ENCODE measurements around the gene CKAP5.
A peak's percentile ranks its signal among the peaks of the same experiment; 100 is the strongest.
"Not testable (repeated sequence)": the region's sequence is repeated elsewhere in the genome, so short reads cannot be mapped to it uniquely, and the experiment has no call there.

CKAP5 gene

DNA sequence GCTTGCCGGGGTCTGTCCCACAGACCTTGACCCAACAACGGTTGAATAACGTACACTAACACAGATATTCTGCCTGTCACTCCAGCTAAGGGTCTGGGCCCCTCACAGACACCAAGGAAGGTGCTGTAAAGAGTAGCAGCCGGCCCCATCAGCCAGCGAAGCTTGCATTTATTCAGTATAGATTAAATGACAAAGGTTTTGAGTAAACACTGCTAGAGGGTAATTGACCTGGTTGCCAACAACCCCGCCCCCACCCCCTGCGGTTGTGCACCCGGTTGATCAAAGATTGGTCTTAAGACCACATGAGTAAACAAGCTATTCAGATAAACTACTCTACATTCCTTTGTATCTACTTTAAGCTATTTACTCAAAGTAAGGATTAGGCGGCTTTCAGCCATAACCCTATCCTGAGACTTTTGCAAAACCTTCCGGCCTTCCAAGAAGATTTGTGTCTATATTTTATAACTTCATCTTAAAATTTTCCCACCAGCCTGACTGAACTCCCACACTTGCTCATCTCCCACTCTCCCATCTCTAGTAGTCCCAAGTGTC lies 4.8 kb upstream of the CKAP5 start:
- DNase-seq: no peak

DNA sequence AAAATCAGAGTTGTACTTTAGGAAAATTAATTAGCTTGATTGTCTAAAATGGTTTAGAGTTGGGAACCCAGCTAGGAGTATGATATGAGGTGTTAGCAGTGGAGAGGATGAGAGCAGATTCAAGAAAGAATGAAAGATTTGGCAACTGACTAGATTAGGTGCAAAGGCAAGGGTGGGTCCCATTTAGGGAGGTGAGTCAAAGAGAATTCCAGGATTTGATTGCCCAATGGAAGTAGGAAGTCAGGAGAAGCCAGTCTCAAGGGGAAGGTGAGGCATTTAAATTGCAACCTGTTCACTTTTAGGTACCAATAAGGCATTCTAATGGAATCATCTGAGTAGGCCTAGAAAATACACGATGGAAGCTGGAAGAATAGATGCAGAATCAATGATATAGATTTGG lies 3.6 kb upstream of the CKAP5 start:
- DNase-seq: no peak

DNA sequence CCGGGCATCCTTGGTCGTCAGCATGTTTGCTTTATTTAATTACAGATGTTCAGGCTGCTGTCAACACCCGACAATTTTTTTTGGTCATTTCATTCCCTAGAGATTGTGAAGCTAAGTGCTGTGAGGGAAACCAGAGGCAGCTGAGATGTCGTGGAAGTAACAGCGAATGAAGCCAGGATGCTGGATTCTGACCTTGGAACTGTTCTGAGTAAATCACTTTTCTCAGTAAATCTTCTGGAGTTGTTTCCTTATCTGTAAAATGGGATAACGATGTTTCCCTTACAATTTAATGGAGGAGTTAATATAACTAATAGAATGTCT lies 390 bp upstream of the CKAP5 start:
- no peak for DNase-seq

DNA sequence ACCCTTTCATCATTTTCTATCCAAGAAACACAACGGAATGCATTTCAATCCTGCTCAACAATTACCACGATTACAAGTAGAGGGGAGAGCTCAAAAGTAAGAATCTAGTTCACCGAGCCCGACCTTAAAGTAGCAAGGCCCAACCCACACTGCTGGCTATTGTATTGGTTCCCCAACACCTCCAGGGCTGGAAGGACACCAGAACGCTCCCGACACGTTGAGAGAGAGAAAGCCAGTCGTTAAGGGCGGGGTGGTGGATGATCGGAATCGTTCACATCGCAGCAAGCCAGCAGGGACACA lies 690 bp downstream of the CKAP5 start:
- no peak for DNase-seq

DNA sequence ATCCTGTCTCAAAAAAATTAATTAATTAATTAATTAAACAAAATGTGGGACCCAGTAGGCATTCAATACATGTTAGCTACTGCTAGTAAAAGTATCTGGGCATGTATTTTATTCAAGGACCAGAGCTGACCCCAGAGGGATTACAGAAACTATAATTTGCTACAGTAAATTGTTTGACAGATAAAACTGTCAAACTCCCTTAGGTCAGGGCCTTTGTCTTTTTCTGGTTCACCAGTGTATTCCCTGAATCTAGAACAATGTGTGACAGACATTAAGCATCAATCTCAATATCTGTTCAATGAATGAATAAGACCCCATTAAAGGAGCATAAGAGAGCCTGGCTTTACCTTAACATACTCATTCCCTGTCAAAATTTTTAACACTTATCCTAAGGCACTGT lies 6.0 kb downstream of the CKAP5 start:
- DNase-seq: no peak

DNA sequence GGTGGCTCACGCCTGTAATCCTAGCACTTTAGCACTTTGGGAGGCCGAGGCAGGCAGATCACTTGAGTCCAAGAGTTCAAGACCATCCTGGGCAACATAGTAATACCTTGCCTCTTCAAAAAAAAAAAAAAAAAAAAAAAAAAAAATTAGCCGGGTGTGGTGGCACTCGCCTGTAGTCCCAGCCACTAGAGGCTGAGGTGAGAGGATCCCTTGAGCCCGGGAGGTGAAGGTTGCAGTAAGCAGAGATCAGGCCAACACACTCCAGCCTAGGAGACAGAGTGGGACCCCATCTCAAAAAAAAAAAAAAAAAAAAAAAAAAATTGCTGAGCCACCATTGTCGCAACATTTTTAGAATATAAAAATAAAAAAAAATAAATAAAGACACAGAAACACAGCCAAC lies 7.6 kb downstream of the CKAP5 start:
- DNase-seq: no peak

DNA sequence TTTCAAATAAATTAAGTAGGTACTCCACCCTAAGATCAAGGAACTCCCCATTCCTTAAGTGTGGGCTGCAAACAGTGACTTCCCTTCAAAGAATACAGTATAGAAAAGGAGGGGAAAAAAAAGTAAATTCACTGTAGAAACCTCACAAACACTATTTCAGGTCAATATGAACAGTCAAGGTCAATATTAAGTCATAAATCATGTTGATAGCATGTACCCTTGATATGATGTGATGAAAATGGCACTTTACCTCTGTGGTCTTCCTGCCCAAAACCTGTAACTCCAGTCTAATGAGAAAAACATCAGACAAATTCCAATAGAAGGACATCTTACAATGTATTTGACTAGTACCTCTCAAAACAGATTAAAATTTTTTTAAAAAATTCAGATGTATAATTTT lies 8.2 kb downstream of the CKAP5 start:
- DNase-seq: no peak

DNA sequence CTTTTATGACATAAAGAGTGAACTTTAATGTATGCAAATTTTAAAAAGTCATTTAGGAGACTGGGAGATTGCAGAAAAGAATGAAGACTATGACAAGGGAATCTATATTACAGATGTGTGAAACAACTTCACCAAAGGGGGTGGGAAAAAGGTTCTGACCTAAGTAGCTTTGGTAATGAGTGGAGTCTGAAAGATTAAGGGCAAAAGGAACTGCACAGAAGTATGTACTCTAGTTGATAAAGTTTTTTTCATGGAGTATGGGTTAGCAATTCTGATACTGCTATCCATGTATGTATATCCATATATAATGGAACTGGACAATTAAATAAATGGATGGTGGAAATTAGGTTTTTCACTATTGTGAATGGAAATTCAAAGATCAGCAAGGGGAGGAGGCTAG lies 9.2 kb downstream of the CKAP5 start:
- DNase-seq: no peak

DNA sequence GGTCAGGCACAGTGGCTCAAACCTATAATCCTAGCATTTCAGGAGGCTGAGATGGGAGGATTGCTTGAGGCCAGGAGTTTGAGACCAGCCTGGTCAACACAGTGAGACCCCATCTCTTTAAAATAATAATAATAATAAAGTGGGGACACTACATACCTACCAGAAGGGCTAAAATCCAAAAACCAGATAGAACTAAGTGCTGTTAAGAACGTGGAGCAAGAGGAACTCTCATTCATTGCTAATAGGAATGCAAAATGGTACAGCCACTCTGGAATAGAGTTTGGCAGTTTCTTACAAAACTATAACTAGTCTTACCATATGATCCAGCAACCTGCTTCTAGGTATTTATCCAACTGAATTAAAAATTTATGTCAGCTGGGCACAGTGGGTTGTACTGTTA lies 9.6 kb downstream of the CKAP5 start:
- DNase-seq: no peak

DNA sequence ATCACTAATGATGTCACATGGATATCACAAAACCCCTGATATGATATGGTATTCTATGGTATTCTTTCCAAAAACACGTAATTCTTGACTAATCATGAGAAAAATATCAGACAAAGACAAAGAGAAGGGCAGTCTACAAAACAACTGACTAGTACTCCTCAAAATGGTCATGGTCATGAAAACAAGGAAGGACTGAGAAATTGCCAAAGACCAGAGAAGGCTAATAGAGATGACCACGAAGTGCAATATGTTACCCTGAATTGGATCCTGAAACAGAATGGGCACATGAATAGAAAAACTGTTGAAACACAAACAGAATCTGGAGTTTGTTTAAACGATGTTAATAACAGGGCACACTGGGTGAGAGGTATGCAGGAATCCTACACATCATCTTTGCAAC lies 10.2 kb downstream of the CKAP5 start:
- no peak for DNase-seq

DNA sequence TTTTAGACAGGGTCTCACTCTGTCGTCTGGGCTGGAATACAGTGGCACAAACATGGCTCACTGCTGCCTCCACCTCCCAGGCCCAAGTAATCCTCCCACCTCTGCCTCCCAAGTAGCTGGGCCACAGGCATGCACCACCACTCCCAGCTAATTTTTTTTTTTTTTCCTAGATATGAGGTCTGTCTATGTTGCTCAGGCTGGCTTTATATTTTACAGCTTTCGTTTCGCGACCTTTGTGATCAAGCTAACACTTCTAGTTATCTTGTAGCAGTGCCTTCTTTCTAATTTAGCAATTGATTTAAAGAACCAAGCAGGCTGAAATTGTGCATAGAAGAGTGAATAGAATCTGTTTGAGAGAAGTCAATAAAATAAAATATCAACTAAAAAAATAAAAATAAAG lies 11.3 kb downstream of the CKAP5 start:
- DNase-seq: no peak

DNA sequence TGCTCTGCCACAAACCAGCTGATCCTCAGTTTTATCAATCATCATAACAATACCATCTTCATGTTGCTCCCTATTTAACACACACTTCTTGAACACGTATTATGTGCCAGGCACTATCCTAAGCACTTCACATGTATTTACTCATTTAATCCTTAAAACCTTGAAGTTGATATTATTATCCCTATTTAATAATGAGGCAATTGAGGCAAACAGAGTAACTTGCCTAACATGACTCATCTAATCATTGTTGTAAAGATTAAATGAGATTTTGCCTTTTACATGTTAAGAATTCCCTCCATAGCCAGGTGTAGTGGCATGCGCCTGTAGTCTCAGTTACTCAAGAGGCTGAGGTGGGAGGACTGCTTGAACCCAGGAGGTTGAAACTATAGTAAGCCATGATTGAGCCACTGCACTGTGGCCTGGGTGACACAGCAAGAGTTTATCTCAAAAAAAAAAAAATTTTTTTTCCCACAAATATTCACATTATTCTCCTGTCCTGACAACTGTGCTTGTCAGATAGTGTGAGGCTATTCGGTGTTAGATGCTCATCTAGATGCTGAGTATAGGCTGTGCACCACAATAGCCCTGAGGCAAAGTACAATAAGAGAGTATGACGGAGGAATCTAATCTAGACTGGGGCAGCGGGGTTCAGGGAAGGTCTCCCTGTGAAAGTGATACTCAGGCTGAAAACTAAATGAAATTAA lies 13.4 kb downstream of the CKAP5 start:
- DNase-seq: no peak

DNA sequence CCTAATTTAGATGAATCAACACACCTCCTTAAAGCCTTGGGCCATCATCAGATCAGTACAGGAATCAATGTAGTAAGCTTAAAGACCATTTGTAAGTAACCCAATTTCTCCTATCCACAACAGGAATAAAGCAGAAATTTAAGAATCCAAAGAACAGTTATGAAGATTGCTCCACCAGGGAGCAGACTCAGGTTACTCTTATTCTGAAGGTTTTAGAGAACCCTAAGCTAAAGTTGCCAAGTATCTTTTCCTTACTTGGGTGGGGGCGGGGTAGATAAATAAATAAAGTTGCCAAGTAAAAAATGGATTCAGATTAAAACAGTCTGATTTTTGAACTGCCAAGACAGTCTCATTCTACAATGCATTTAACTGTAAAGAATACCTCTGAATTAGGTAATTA lies 18.1 kb downstream of the CKAP5 start:
- no peak for DNase-seq

DNA sequence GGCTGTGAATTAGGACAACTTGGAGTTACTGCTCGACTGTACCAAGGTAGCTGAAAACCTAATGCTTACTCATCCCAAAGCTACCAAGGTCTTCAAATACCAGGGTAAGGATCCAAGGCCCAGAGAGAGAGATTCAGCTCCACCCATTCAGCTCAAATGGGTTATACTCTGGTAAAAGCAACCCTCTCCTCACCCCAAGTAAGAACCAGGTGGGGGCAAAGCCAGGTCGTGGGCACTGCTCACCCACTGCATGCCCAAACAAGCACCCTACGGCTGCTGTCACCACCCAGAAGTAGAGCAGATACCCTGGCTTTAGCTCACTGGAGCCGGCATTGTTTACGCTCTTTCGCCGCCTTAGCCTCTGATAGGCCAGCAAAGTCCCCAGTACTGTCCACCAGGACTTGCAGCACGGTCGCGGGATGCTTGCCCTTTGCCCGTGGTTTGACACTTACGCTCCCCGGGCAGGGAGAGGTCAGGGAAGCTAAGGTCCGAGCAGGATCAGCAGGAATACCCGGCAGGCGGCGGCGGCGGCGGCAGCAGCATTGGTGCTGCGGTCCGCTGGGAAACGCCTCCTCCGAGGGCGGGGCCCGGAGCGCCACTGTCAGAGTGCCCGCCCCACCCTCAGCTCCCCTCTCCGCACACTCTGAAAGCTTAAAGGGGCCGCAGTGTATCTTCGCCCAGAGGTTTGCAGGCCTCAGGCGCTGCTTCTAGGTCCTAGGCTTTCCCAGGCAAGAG lies 19.6 kb downstream of the CKAP5 start:
- DNase-seq: peak; percentile 84

DNA sequence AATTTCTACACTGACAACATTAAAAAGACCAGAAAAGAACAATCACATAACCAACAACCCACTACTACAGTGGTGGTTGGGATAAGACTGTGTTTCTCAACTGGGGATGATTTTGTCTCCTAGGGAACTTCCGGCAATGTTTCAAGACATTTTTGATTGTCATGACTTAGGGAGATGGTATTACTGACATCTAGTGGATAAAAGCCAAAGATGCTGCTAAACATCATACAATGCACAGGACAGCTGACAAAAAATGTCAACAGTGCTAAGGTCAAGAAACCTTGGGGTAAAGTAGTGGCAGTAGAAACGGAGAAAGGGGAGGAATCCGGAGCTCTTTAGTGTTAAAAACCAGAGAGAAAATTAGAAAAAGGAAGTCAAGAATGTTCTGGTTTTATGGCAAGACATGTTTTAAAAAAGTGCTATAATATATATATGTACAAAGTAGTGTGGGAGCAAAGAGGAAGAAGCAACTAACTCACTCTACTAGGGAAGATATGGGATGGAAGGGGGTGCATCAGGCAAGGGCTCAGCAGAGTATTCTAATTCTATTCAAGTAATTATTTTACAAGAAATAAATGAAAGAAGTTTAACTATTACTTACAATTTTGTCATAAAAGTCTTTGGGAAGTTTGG lies 37.2 kb downstream of the CKAP5 start:
- DNase-seq: no peak

DNA sequence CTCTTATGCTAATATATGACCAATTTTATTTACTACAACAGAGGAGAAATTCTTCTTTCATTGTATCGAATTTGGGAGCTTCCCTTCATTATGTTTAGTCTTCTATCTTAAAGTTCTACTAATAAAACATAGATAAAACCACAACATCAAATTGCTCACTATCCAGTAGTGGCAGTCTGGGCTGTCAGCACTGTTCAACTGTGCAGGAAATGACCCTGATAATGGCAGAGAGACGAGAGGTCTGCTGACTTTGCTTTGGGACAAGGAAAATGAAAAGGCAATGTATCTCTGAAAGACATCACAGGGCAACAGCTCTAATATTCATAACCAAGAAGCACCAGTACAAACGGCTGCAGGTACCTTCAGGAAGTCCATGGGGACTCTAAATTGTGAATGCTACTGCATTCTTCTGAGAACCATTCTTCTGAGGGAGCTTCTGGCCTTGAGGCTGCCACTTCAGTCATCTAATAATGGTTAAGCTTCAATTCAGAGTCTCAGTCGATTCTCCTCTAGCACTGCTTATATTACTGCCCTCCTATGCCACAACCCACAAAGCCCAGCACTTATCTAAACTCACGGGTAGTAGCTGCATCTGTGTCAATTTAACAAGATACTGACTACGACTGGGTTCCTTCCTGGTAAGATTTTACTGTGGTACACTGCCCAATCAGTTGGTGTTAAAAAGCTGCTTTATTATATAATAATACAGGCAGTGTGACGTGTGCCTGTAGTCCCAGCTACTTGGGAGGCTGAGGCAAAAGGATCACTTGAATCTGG lies 44.2 kb downstream of the CKAP5 start:
- no peak for DNase-seq

DNA sequence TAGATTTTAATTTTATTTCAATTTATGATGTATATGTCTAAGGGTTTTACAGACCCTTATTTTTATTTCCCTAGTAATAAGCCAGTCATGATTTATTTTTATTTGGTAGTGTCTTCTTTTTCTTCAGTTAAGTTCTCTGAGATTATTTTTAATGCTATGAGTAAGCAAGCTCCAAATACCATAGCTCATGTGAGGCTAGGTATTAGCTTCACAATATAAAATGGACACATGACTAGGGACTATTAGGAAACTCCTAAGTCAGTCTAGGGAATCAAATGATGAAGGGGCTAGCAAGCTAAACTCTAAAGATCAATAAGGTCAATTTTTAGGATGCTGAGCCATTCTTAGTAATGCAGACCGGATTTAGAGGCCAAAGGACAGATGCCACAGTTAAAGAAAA lies 45.9 kb downstream of the CKAP5 start:
- no peak for DNase-seq

DNA sequence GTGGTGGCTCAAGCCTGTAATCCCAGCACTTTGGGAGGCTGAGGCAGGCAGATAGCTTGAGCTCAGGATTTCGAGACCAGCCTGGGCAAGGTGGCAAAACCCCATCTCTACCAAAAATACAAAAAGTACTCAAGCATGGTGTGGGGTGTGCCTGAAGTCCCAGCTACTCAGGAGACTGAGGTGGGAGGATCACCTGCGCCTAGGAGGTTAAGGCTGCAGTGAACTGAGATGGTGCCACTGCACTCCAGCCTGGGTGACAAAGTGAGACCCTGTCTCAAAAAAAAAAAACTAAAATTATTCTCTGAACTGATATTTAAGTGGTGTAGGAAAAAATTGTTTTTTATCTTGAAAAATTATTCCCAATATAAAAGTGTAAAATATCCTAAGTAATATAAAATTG lies 46.4 kb downstream of the CKAP5 start:
- not testable (repeated sequence) for DNase-seq

DNA sequence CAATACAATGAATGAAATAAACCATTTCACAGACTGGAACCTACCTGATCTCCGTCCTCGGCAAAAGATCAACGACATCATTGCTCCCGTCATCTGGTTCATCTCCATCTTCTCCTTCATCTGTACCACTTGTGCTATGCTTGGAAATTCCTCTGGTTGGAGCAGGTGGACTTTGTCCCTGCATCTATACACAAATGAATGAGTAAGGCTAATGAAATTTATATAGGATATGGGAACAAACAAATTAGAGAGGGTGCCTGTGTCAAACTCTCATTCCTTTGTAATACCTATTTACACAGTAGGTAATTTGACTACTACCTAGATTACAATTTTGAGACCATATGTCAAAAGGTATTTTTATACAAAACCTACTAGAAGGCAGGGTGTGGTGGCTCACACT lies 67.7 kb downstream of the CKAP5 start:
- DNase-seq: no peak

DNA sequence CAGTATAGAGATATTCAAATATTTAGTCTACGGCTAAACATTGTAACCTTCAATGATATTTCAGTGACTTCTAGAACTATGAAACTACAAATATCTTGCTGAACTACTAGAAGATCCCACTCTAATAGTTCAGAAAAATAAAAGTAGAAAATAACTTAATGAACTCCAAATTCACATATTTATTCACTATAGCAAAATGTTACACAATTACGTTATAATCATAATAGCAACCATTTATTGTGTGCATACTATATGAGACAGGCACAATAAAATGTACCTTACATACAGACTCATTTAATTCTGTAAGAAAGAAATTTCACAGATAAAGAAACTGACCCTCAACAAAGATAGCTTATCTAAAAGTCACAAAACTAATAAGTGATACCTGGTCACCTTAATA lies 69.2 kb downstream of the CKAP5 start:
- no peak for DNase-seq

DNA sequence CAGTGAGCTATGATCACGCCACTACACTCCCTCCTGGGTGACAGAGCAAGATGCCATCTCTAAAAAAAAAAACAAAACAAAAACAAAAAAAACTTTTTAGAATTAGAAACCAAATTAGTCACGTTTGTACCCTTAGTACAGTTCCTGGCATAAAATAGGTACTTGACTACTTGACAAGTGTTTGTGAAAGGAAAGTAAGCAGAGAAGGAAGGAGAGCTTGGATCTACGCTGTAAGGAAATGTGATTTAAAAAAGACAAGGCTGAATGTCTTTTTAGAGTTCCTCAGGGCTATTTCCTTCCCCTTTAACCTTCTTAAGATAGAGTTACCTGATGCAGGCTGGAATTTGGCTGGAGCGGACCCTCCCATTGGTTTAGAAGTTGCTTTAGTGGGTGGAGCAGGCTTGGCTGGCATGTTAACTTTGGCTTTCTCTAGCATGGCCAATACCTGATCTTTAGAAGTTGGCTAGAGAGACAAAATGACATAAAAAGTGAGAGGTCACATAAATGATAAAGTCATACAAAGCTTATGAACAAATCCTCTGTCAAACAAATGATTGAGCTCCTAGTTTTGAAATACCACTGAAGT lies 76.4 kb downstream of the CKAP5 start:
- no peak for DNase-seq

DNA sequence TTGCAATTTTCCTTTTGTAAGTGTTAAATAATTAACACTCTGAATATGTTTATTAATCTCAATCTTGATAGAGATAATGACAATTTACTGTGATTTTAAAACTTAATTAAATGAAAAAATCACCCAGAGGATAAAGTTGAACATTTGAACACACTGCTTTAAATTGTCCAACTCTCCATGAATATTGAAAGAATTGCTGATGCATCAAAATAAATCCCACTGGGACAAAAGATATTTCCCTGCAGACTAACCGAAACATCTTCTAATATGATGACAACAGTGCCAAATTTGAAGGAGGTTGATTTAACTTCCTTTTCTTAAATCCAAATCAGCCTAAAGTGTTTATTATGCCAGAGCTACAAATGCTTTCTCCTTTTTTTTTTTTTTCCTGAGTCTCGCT lies 79.4 kb downstream of the CKAP5 start:
- no peak for DNase-seq

DNA sequence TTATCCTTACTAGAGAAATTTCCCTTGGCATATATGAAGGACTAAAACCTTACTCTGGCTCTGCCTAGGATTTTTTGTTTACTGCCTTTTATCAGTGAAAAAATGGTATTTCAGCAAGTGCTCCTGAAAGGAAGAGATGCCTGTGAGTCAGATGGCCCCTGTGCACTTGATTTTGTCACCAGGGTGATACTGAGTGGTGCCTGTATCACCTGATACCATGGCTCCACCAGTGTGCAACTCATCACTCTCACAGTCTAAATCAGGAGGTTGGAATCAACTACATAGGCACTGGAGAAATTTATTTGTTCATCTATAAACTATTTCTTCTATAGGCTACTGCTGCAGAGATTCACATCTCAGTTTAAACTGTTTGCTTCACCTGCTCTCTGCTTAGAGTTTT lies 83.8 kb downstream of the CKAP5 start:
- DNase-seq: no peak
